ENCODE results near the gene DMAC2.

DNA sequence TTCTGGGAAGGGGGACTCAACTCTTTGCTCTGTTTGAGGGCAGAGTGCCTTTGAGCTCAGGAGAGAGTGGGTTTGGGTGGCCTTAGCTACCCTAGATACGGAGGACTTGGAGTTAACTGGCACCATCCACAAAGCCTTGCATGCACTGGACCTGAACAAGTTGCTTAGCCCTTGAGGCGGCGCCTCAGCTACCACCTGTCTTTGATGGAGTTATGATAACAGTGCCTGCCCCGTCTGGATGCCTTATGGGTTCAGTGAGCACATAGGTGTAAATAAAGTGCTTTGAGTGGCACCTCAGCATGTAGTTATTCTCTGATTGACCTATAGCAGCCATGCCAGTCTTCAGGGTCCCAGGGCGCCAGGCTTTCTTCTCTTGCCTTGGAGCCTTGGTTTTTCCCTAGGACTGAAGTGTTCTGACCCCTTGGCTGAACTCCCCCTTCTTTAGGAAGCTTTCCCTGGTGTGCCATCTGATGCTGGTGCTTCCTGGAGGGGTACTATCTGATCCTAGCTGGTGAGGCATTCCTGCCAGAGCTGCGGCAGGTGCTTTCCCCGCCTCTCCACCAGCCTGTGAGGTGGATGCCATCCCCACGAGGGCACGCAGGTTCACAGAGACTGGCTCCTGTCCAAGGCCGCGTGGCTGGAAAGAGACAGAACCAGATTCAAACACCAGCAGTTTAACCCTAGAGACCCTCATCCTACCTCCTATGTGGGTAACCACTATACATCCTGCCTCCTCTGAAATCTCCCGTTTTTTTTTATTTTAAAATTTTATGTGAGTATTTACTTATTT is 36.3 kb downstream of the DMAC2 start:
- TF ChIP-seq POLR2A (IDR thresholded peaks at IDR 0.05), result no peak
- TF ChIP-seq, protein P1, sequence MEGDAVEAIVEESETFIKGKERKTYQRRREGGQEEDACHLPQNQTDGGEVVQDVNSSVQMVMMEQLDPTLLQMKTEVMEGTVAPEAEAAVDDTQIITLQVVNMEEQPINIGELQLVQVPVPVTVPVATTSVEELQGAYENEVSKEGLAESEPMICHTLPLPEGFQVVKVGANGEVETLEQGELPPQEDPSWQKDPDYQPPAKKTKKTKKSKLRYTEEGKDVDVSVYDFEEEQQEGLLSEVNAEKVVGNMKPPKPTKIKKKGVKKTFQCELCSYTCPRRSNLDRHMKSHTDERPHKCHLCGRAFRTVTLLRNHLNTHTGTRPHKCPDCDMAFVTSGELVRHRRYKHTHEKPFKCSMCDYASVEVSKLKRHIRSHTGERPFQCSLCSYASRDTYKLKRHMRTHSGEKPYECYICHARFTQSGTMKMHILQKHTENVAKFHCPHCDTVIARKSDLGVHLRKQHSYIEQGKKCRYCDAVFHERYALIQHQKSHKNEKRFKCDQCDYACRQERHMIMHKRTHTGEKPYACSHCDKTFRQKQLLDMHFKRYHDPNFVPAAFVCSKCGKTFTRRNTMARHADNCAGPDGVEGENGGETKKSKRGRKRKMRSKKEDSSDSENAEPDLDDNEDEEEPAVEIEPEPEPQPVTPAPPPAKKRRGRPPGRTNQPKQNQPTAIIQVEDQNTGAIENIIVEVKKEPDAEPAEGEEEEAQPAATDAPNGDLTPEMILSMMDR (IDR thresholded peaks at IDR 0.05), result no peak
